Measurements from ENCODE around the gene LCT. TPM values are rescaled to one million over a fixed set of nuclear protein-coding genes. Genes with fewer than 3 reads are reported as not detected.

LCT gene
- total and polyA plus RNA-seq, 4 donors: 0.06 to 0.10 (median 0.07) TPM

- no peak overlapping the region for H3K4me3 ChIP-seq (ENCODE audit: low read depth, low read length)
- 90% methylated on average over 3 of the region's 3 CpGs for WGBS (ENCODE audit: insufficient coverage)
- no peaks in the 10 kb centered on the region for H3K9me3 ChIP-seq (ENCODE audit: control insufficient read depth, insufficient read depth, low read length)
- no peaks in the 10 kb centered on the region for H3K27me3 ChIP-seq (ENCODE audit: control insufficient read depth, insufficient read depth, low read length)
- H3K4me1 ChIP-seq (ENCODE audit: control insufficient read depth, insufficient read depth, low read length): no peaks in the 10 kb centered on the region
- H3K27ac ChIP-seq (ENCODE audit: low read depth, low read length): no peak overlapping the region
- DNase-seq (ENCODE audit: low read depth in 4 of 6, low spot score in 6 of 6): no peak
- no peaks in the 10 kb centered on the region for H3K36me3 ChIP-seq (ENCODE audit: control insufficient read depth, insufficient read depth, low read length)
These were observed 96.8 kb downstream of the LCT start for GRCh38 chr2:135740206-135740605.

Small RNA genes lying within 50 kb of the gene (small RNA-seq; reads per million reads assigned to genes)
- not detected for gene RF00019 (ENCODE audit: low replicate concordance)

Other genes with a start within 250 kb of the LCT start
- 100 to 1,000 TPM in 1 of 2 donors, 10 to 100 TPM in 1; 79.0 to 102 TPM for gene UBXN4, start 95.3 kb downstream of the LCT start, total RNA-seq
- gene UBXN4, start 95.3 kb downstream of the LCT start, polyA plus RNA-seq (ENCODE audit: insufficient read length in 2 of 2): 100 to 1,000 TPM; 101 to 112 TPM
- gene MCM6, start 39.3 kb upstream of the LCT start, total RNA-seq: 10 to 100 TPM; 19.2 to 20.8 TPM
- 10 to 100 TPM; 30.9 to 33.8 TPM for gene MCM6, start 39.3 kb upstream of the LCT start, polyA plus RNA-seq (ENCODE audit: insufficient read length in 2 of 2)
- gene DARS1, start 148.4 kb upstream of the LCT start, total RNA-seq: 10 to 100 TPM; 75.6 to 93.7 TPM
- 100 to 1,000 TPM in 1 of 2 donors, 10 to 100 TPM in 1; 97.4 to 115 TPM for gene DARS1, start 148.4 kb upstream of the LCT start, polyA plus RNA-seq (ENCODE audit: insufficient read length in 2 of 2)

All from spinal cord (tissue), 10 donors.